Measurements from ENCODE around the gene SUN5.
"Not testable (repeated sequence)": the region's sequence is repeated elsewhere in the genome, so short reads cannot be mapped to it uniquely, and the experiment has no call there.

SUN5 gene

GRCh38 chr20:32959351-32960221 lies 44.6 kb downstream of the SUN5 start:
- Histone ChIP-seq H2AK5ac (ENCODE audit: low read length) (no peak overlapping the region), H3K4me2 (ENCODE audit: low read length) (no peak overlapping the region), H3K27me3 (ENCODE audit: insufficient read depth, low read length) (no peaks in the 10 kb centered on the region), H3K9me3 (ENCODE audit: insufficient read depth, low read depth, low read length) (peaks cover 4% of the 10 kb centered on the region), H2BK120ac (ENCODE audit: insufficient read depth, low read length, poor library complexity) (no peak overlapping the region), H4K8ac (ENCODE audit: low read depth, low read length) (no peak overlapping the region), H3K9ac (ENCODE audit: low read length) (no peak overlapping the region), H3K18ac (ENCODE audit: low read length) (no peak overlapping the region), H3K27ac (ENCODE audit: low read depth, low read length) (no peak overlapping the region), H3K79me1 (ENCODE audit: low read length) (no peaks in the 10 kb centered on the region), H2BK5ac (ENCODE audit: low read depth, low read length, poor library complexity) (no peak overlapping the region), H3K4ac (ENCODE audit: low read depth, low read length) (no peak overlapping the region), H4K91ac (ENCODE audit: low read depth, low read length) (no peak overlapping the region), H3K79me2 (ENCODE audit: control insufficient read depth, insufficient read depth, low read length, poor library complexity) (no peaks in the 10 kb centered on the region), H3K14ac (ENCODE audit: low read length) (no peak overlapping the region), H3K23ac (ENCODE audit: low read length) (no peak overlapping the region), H3K36me3 (ENCODE audit: control insufficient read depth in 1 of 2, insufficient read depth in 2 of 2, low read length in 2 of 2) (no peaks in the 10 kb centered on the region), H2AFZ (ENCODE audit: insufficient read depth, low read length, poor library complexity) (no peak overlapping the region), H2BK12ac (ENCODE audit: low read length) (no peak overlapping the region), H3K4me3 (ENCODE audit: low read depth, low read length) (no peak overlapping the region), H4K12ac (ENCODE audit: low read depth, low read length) (no peak overlapping the region), H3K4me1 (ENCODE audit: control insufficient read depth in 1 of 2, insufficient read depth in 2 of 2, low read length in 2 of 2) (no peaks in the 10 kb centered on the region)
- no peak for DNase-seq
- whole genome bisulfite sequencing (ENCODE audit: extremely low coverage, insufficient coverage, insufficient read length), result no CpG with 5 or more reads among the region's 14 CpGs

- Histone ChIP-seq H2AK5ac (ENCODE audit: low read length) (no peak overlapping the region), H3K18ac (ENCODE audit: low read length) (no peak overlapping the region), H3K4me2 (ENCODE audit: low read length) (no peak overlapping the region), H3K23ac (ENCODE audit: low read length) (no peak overlapping the region), H3K27me3 (ENCODE audit: insufficient read depth, low read length) (no peaks in the 10 kb centered on the region), H2BK120ac (ENCODE audit: insufficient read depth, low read length, poor library complexity) (no peak overlapping the region), H2BK5ac (ENCODE audit: low read depth, low read length, poor library complexity) (no peak overlapping the region), H3K36me3 (ENCODE audit: control insufficient read depth in 1 of 2, insufficient read depth in 2 of 2, low read length in 2 of 2) (no peaks in the 10 kb centered on the region), H4K91ac (ENCODE audit: low read depth, low read length) (no peak overlapping the region), H2AFZ (ENCODE audit: insufficient read depth, low read length, poor library complexity) (no peak overlapping the region), H3K14ac (ENCODE audit: low read length) (no peak overlapping the region), H2BK12ac (ENCODE audit: low read length) (no peak overlapping the region), H4K8ac (ENCODE audit: low read depth, low read length) (no peak overlapping the region), H4K12ac (ENCODE audit: low read depth, low read length) (no peak overlapping the region), H3K4me1 (ENCODE audit: control insufficient read depth in 1 of 2, insufficient read depth in 2 of 2, low read length in 2 of 2) (no peaks in the 10 kb centered on the region), H3K27ac (ENCODE audit: low read depth, low read length) (no peak overlapping the region), H3K4me3 (ENCODE audit: low read depth, low read length) (no peak overlapping the region), H3K79me1 (ENCODE audit: low read length) (no peaks in the 10 kb centered on the region), H3K9me3 (ENCODE audit: insufficient read depth, low read depth, low read length) (peaks cover 4% of the 10 kb centered on the region), H3K4ac (ENCODE audit: low read depth, low read length) (no peak overlapping the region), H3K9ac (ENCODE audit: low read length) (no peak overlapping the region), H3K79me2 (ENCODE audit: control insufficient read depth, insufficient read depth, low read length, poor library complexity) (no peaks in the 10 kb centered on the region)
- DNase-seq, result no peak
Measured at GRCh38 chr20:32958574-32958973, 45.7 kb downstream of the SUN5 start.

GRCh38 chr20:32957459-32957858 lies 46.8 kb downstream of the SUN5 start:
- H2BK12ac ChIP-seq (ENCODE audit: low read length), result no peak overlapping the region
- H3K18ac ChIP-seq (ENCODE audit: low read length), result no peak overlapping the region
- H3K4ac ChIP-seq (ENCODE audit: low read depth, low read length), result no peak overlapping the region
- no peak overlapping the region for H3K23ac ChIP-seq (ENCODE audit: low read length)
- no peaks in the 10 kb centered on the region for H3K36me3 ChIP-seq (ENCODE audit: control insufficient read depth in 1 of 2, insufficient read depth in 2 of 2, low read length in 2 of 2)
- H3K4me1 ChIP-seq (ENCODE audit: control insufficient read depth in 1 of 2, insufficient read depth in 2 of 2, low read length in 2 of 2), result no peaks in the 10 kb centered on the region
- H3K27ac ChIP-seq (ENCODE audit: low read depth, low read length), result no peak overlapping the region
- H3K4me3 ChIP-seq (ENCODE audit: low read depth, low read length), result no peak overlapping the region
- DNase-seq, result no peak
- H3K14ac ChIP-seq (ENCODE audit: low read length), result no peak overlapping the region
- H4K12ac ChIP-seq (ENCODE audit: low read depth, low read length), result no peak overlapping the region
- no peaks in the 10 kb centered on the region for H3K79me1 ChIP-seq (ENCODE audit: low read length)
- H3K9me3 ChIP-seq (ENCODE audit: insufficient read depth, low read depth, low read length), result peaks cover 4% of the 10 kb centered on the region
- no peaks in the 10 kb centered on the region for H3K79me2 ChIP-seq (ENCODE audit: control insufficient read depth, insufficient read depth, low read length, poor library complexity)
- H3K9ac ChIP-seq (ENCODE audit: low read length), result no peak overlapping the region
- no peak overlapping the region for H2AK5ac ChIP-seq (ENCODE audit: low read length)
- H4K8ac ChIP-seq (ENCODE audit: low read depth, low read length), result no peak overlapping the region
- H2AFZ ChIP-seq (ENCODE audit: insufficient read depth, low read length, poor library complexity), result no peak overlapping the region
- no CpG with 5 or more reads among the region's 5 CpGs for WGBS (ENCODE audit: extremely low coverage, insufficient coverage, insufficient read length)
- no peak overlapping the region for H4K91ac ChIP-seq (ENCODE audit: low read depth, low read length)
- no peak overlapping the region for H3K4me2 ChIP-seq (ENCODE audit: low read length)
- H3K27me3 ChIP-seq (ENCODE audit: insufficient read depth, low read length), result no peaks in the 10 kb centered on the region
- H2BK120ac ChIP-seq (ENCODE audit: insufficient read depth, low read length, poor library complexity), result no peak overlapping the region
- H2BK5ac ChIP-seq (ENCODE audit: low read depth, low read length, poor library complexity), result no peak overlapping the region

GRCh38 chr20:32950539-32950938 lies 53.7 kb downstream of the SUN5 start:
- not testable (repeated sequence) for H3K14ac ChIP-seq (ENCODE audit: low read length); H3K4me2 ChIP-seq (ENCODE audit: low read length); H4K8ac ChIP-seq (ENCODE audit: low read depth, low read length); DNase-seq; H2BK12ac ChIP-seq (ENCODE audit: low read length); H3K4ac ChIP-seq (ENCODE audit: low read depth, low read length); H4K12ac ChIP-seq (ENCODE audit: low read depth, low read length); H3K79me1 ChIP-seq (ENCODE audit: low read length); H2AK5ac ChIP-seq (ENCODE audit: low read length); H3K4me1 ChIP-seq (ENCODE audit: control insufficient read depth in 1 of 2, insufficient read depth in 2 of 2, low read length in 2 of 2); H2AFZ ChIP-seq (ENCODE audit: insufficient read depth, low read length, poor library complexity); H3K18ac ChIP-seq (ENCODE audit: low read length); H3K4me3 ChIP-seq (ENCODE audit: low read depth, low read length); H2BK120ac ChIP-seq (ENCODE audit: insufficient read depth, low read length, poor library complexity); H3K36me3 ChIP-seq (ENCODE audit: control insufficient read depth in 1 of 2, insufficient read depth in 2 of 2, low read length in 2 of 2); H2BK5ac ChIP-seq (ENCODE audit: low read depth, low read length, poor library complexity); H3K9ac ChIP-seq (ENCODE audit: low read length); H3K27me3 ChIP-seq (ENCODE audit: insufficient read depth, low read length); H3K9me3 ChIP-seq (ENCODE audit: insufficient read depth, low read depth, low read length); H3K27ac ChIP-seq (ENCODE audit: low read depth, low read length); H3K79me2 ChIP-seq (ENCODE audit: control insufficient read depth, insufficient read depth, low read length, poor library complexity); H3K23ac ChIP-seq (ENCODE audit: low read length); H4K91ac ChIP-seq (ENCODE audit: low read depth, low read length)
- WGBS (ENCODE audit: extremely low coverage, insufficient coverage, insufficient read length), result no CpG with 5 or more reads among the region's 4 CpGs

All from trophoblast cell (in vitro differentiated cells and primary cell).